Measurements from ENCODE around the gene NECTIN1.

DNA sequence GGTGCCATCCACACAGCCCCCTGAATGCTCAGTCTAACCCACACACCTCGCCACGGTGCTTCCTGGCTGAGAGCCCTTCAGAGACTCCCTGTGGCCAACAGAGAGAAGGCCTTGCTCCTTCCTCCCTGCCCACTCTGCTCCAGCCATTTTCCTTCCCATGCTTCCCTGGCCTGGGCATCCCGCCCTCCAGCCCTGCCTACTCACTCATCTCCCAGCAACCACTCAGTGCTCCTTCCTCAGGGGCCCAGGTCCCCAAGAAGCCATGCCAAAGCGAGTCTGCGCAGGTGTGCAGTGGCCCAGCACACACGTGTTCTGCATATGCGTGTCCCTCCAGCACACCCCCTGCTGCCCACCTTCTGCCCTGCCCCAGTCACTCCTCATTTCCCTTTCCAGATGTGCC, 56.4 kb downstream of the NECTIN1 start:
- TF ChIP-seq, protein P1, sequence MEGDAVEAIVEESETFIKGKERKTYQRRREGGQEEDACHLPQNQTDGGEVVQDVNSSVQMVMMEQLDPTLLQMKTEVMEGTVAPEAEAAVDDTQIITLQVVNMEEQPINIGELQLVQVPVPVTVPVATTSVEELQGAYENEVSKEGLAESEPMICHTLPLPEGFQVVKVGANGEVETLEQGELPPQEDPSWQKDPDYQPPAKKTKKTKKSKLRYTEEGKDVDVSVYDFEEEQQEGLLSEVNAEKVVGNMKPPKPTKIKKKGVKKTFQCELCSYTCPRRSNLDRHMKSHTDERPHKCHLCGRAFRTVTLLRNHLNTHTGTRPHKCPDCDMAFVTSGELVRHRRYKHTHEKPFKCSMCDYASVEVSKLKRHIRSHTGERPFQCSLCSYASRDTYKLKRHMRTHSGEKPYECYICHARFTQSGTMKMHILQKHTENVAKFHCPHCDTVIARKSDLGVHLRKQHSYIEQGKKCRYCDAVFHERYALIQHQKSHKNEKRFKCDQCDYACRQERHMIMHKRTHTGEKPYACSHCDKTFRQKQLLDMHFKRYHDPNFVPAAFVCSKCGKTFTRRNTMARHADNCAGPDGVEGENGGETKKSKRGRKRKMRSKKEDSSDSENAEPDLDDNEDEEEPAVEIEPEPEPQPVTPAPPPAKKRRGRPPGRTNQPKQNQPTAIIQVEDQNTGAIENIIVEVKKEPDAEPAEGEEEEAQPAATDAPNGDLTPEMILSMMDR (conservative IDR thresholded peaks at IDR 0.05 in 1 of 2, IDR thresholded peaks at IDR 0.05 in 1 of 2; ENCODE audit: extremely low read depth in 1 of 2, insufficient read depth in 1 of 2, low read depth in 1 of 2, low read length in 2 of 2) = no peak
- TF ChIP-seq EZH2 (IDR thresholded peaks at IDR 0.05; ENCODE audit: borderline replicate concordance, low read length) = no peak
